HG03354 (cell line): ENCODE results near the gene CPOX.

Experiments
- ATAC-seq: cut with Tn5 transposase; IDR thresholded peaks from one replicate; pipeline ENCODE4 v1.9.1; 2021; ENCODE audit warnings: mild to moderate bottlenecking; ENCODE audit not compliant: unreplicated experiment, poor library complexity, severe bottlenecking

The CPOX gene

GRCh38 chr3:98545940-98546339, 47.5 kb downstream of the CPOX start:
- ATAC-seq, result peak; percentile 61

GRCh38 chr3:98542623-98543022, 50.8 kb downstream of the CPOX start:
- ATAC-seq, result no peak

GRCh38 chr3:98541695-98542094, 51.7 kb downstream of the CPOX start:
- no peak for ATAC-seq

- ATAC-seq, result peak; percentile 54
Measured at GRCh38 chr3:98540346-98540745, 53.1 kb downstream of the CPOX start.

GRCh38 chr3:98536456-98537017, 56.9 kb downstream of the CPOX start:
- ATAC-seq, result peak; percentile 74

- no peak for ATAC-seq
Measured at GRCh38 chr3:98534734-98535133, 58.7 kb downstream of the CPOX start.

GRCh38 chr3:98534168-98534567, 59.2 kb downstream of the CPOX start:
- ATAC-seq, result no peak

- ATAC-seq, result no peak
Measured at GRCh38 chr3:98532709-98533571, 60.5 kb downstream of the CPOX start.

GRCh38 chr3:98532275-98532637, 61.2 kb downstream of the CPOX start:
- no peak for ATAC-seq

- ATAC-seq, result peak; percentile 38
Measured at GRCh38 chr3:98531622-98532274, 61.7 kb downstream of the CPOX start, which contains the start of gene GPR15. Gene GPR15, plus strand, starts transcription at chr3:98531978. Its CDS starts 56 bp downstream, at chr3:98532034.

- peak; percentile 18 for ATAC-seq
Measured at GRCh38 chr3:98530676-98531075, 62.7 kb downstream of the CPOX start.

- no peak for ATAC-seq
Measured at GRCh38 chr3:98529856-98530459, 63.5 kb downstream of the CPOX start.
